ENCODE measurements around the gene LETMD1. TPM values are rescaled to one million over a fixed set of nuclear protein-coding genes. Genes with fewer than 3 reads are reported as not detected.

The LETMD1 gene
- total and polyA plus RNA-seq, 2 of the 8 experiments (the other 6 are each of a cell fraction or from before 2014, with no cell fraction given), result 39.4 to 65.3 TPM

- TF ChIP-seq CHD7 (IDR thresholded peaks at IDR 0.05; ENCODE audit: insufficient replicate concordance, low read length), result no peak
- TF ChIP-seq NANOG (IDR thresholded peaks at IDR 0.05; ENCODE audit: insufficient read depth, low read depth, low read length, poor library complexity, severe bottlenecking), result no peak
- TF ChIP-seq TCF12 (IDR thresholded peaks at IDR 0.05; ENCODE audit: low read depth, low read length), result no peak
- no peak for TF ChIP-seq YY1 (IDR thresholded peaks at IDR 0.05; ENCODE audit: low read depth, low read length)
- TF ChIP-seq MAFK (IDR thresholded peaks at IDR 0.05; ENCODE audit: low read depth, low read length), result no peak
- TF ChIP-seq SIRT6 (IDR thresholded peaks at IDR 0.05; ENCODE audit: low read length), result no peak
- TF ChIP-seq GABPA (IDR thresholded peaks at IDR 0.05; ENCODE audit: borderline replicate concordance, insufficient read depth, low read length), result no peak
- no peak for TF ChIP-seq CTBP2 (IDR thresholded peaks at IDR 0.05; ENCODE audit: borderline replicate concordance, insufficient read depth, insufficient read length, low read length)
- no peak for TF ChIP-seq JUN (IDR thresholded peaks at IDR 0.05; ENCODE audit: low read depth, low read length)
- TF ChIP-seq CHD1 (IDR thresholded peaks at IDR 0.05; ENCODE audit: low read depth, low read length), result no peak
Observed at GRCh38 chr12:51000245-51000644, 47.9 kb upstream of the LETMD1 start (continued).
